GM19455 (cell line): ENCODE measurements around the gene PIK3R1.

Source experiments
- ATAC-seq: cut with Tn5 transposase; IDR thresholded peaks from one replicate; pipeline ENCODE4 v1.9.1; 2021; ENCODE audit not compliant: unreplicated experiment

Gene PIK3R1

GRCh38 chr5:68249520-68249919 is 34.0 kb downstream of the PIK3R1 start:
- no peak for ATAC-seq

GRCh38 chr5:68250661-68251298 is 35.2 kb downstream of the PIK3R1 start:
- ATAC-seq: no peak

GRCh38 chr5:68251386-68251785 is 35.8 kb downstream of the PIK3R1 start:
- ATAC-seq: no peak

- ATAC-seq: no peak
Measured at GRCh38 chr5:68251804-68252522, 36.4 kb downstream of the PIK3R1 start.

GRCh38 chr5:68252673-68253623 is 37.4 kb downstream of the PIK3R1 start:
- ATAC-seq: peak; percentile 65

GRCh38 chr5:68253624-68254585 is 38.3 kb downstream of the PIK3R1 start:
- no peak for ATAC-seq

- no peak for ATAC-seq
Measured at GRCh38 chr5:68254810-68255209, 39.3 kb downstream of the PIK3R1 start.

GRCh38 chr5:68255305-68256120 is 40.0 kb downstream of the PIK3R1 start:
- ATAC-seq: no peak

GRCh38 chr5:68257210-68257609 is 41.7 kb downstream of the PIK3R1 start:
- no peak for ATAC-seq

- ATAC-seq: no peak
Measured at GRCh38 chr5:68258531-68258930, 43.0 kb downstream of the PIK3R1 start.

- ATAC-seq: no peak
Measured at GRCh38 chr5:68259700-68260099, 44.1 kb downstream of the PIK3R1 start.

- no peak for ATAC-seq
Measured at GRCh38 chr5:68260467-68260866, 44.9 kb downstream of the PIK3R1 start.

GRCh38 chr5:68261169-68261568 is 45.6 kb downstream of the PIK3R1 start:
- no peak for ATAC-seq

- ATAC-seq: no peak
Measured at GRCh38 chr5:68261569-68262065, 46.1 kb downstream of the PIK3R1 start.

GRCh38 chr5:68264024-68264956 is 48.7 kb downstream of the PIK3R1 start:
- ATAC-seq: no peak

- ATAC-seq: no peak
Measured at GRCh38 chr5:68265347-68265746, 49.8 kb downstream of the PIK3R1 start.

- no peak for ATAC-seq
Measured at GRCh38 chr5:68265822-68266395, 50.4 kb downstream of the PIK3R1 start.

GRCh38 chr5:68266457-68266856 is 50.9 kb downstream of the PIK3R1 start:
- ATAC-seq: no peak
